ENCODE results near the gene NAE1.

- TF ChIP-seq CTCF (IDR thresholded peaks at IDR 0.05) (no peak), POLR2A (IDR thresholded peaks at IDR 0.05) (no peak)
These were observed 10.6 kb upstream of the NAE1 start for GRCh38 chr16:66841366-66841765.
